HG03432 (cell line): ENCODE measurements around the gene USP38.
"Not testable (repeated sequence)": the region's sequence is repeated elsewhere in the genome, so short reads cannot be mapped to it uniquely, and the experiment has no call there.

Experiments used
- ATAC-seq: cut with Tn5 transposase; IDR thresholded peaks from one replicate; pipeline ENCODE4 v1.9.1; 2021; ENCODE audit warnings: mild to moderate bottlenecking, moderate library complexity; ENCODE audit not compliant: unreplicated experiment

Gene USP38

GRCh38 chr4:143257356-143257755 lies 72.6 kb downstream of the USP38 start:
- ATAC-seq, result no peak

GRCh38 chr4:143260750-143261149 lies 76.0 kb downstream of the USP38 start:
- ATAC-seq, result no peak

- no peak for ATAC-seq
These were observed 78.1 kb downstream of the USP38 start for GRCh38 chr4:143262838-143263237.

- not testable (repeated sequence) for ATAC-seq
These were observed 83.0 kb downstream of the USP38 start for GRCh38 chr4:143267690-143268089.

- ATAC-seq, result no peak
These were observed 85.6 kb downstream of the USP38 start for GRCh38 chr4:143270256-143270838.
